GM23338 (cell line): Measurements from ENCODE around the gene EDEM1. TPM values are rescaled to one million over a fixed set of nuclear protein-coding genes. Genes with fewer than 3 reads are reported as not detected.

Source experiments
- ATAC-seq: fragments of 200-7000 bp; cut with Tn5 transposase; 3 replicates; pipeline ENCODE4 v1.9.1; 2020
- DNase-seq: peaks from one replicate; pipeline ENCODE4 v3.0.0-alpha.2; 2015; ENCODE audit warnings: low spot score
- H2AFZ ChIP-seq: fragments of 200-600 bp; sonication (generic); 2 replicates; pipeline ENCODE4 v1.8.0; 2016; ENCODE audit warnings: antibody characterized with exemption, mild to moderate bottlenecking, moderate library complexity
- H3F3A ChIP-seq: fragments of 200-600 bp; sonication (generic); replicated peaks from 2 replicates; pipeline ENCODE4 v1.8.0; 2017; ENCODE audit warnings: antibody characterized with exemption, mixed run types, low read depth
- H3K27ac ChIP-seq: fragments of 200-600 bp; sonication (generic); 2 replicates; pipeline ENCODE4 v1.6.1; 2016; ENCODE audit warnings: low read depth
- H3K27me3 ChIP-seq: fragments of 200-600 bp; sonication (generic); 2 replicates; pipeline ENCODE4 v1.8.0; 2016; ENCODE audit warnings: mild to moderate bottlenecking, mixed run types, moderate library complexity; ENCODE audit not compliant: insufficient read depth
- H3K36me3 ChIP-seq: fragments of 200-600 bp; sonication (generic); 2 replicates; pipeline ENCODE4 v1.8.0; 2016; ENCODE audit warnings: mild to moderate bottlenecking; ENCODE audit not compliant: insufficient read depth
- H3K4me1 ChIP-seq: fragments of 200-600 bp; sonication (generic); 2 replicates; pipeline ENCODE4 v1.8.0; 2016; ENCODE audit warnings: mild to moderate bottlenecking, moderate library complexity; ENCODE audit not compliant: insufficient read depth
- H3K4me2 ChIP-seq: fragments of 200-600 bp; sonication (generic); 2 replicates; pipeline ENCODE4 v1.7.1; 2017; ENCODE audit warnings: mixed run types
- H3K4me3 ChIP-seq: fragments of 200-600 bp; sonication (generic); 2 replicates; pipeline ENCODE4 v1.6.1; 2016; ENCODE audit warnings: mixed run types
- H3K79me2 ChIP-seq: fragments of 200-600 bp; sonication (generic); replicated peaks from 2 replicates; pipeline ENCODE4 v1.8.0; 2017; ENCODE audit warnings: mild to moderate bottlenecking; ENCODE audit not compliant: insufficient read depth
- H3K9me2 ChIP-seq: fragments of 200-600 bp; sonication (generic); 2 replicates; pipeline ENCODE4 v1.8.0; 2017; ENCODE audit not compliant: insufficient read depth
- H4K20me1 ChIP-seq: fragments of 200-600 bp; sonication (generic); replicated peaks from 2 replicates; pipeline ENCODE4 v1.8.0; 2017; ENCODE audit warnings: mild to moderate bottlenecking; ENCODE audit not compliant: insufficient read depth
- H3K27ac Mint-ChIP-seq: 2 replicates; pipeline ENCODE4 v1.8.0; 2020; ENCODE audit warnings: inconsistent platforms, mild to moderate bottlenecking, moderate library complexity, mixed read lengths
- H3K27me3 Mint-ChIP-seq: 3 replicates; pipeline ENCODE4 v1.8.0; 2022; ENCODE audit warnings: low read depth, mild to moderate bottlenecking, moderate library complexity, mixed read lengths, inconsistent platforms; ENCODE audit not compliant: insufficient read depth, poor library complexity
- H3K36me3 Mint-ChIP-seq: 3 replicates; pipeline ENCODE4 v1.8.0; 2021; ENCODE audit warnings: low read depth, mild to moderate bottlenecking, inconsistent platforms, moderate library complexity, mixed read lengths
- H3K4me1 Mint-ChIP-seq: 3 replicates; pipeline ENCODE4 v1.8.0; 2020; ENCODE audit warnings: mild to moderate bottlenecking, inconsistent platforms, mixed read lengths
- H3K4me3 Mint-ChIP-seq: 3 replicates; pipeline ENCODE4 v1.8.0; 2021; ENCODE audit warnings: moderate library complexity, mild to moderate bottlenecking, inconsistent platforms, mixed read lengths
- H3K9me3 Mint-ChIP-seq: 3 replicates; pipeline ENCODE4 v1.8.0; 2020; ENCODE audit warnings: moderate library complexity, mild to moderate bottlenecking, inconsistent platforms, mixed read lengths
- CREB1 ChIP-seq: fragments of 250-450 bp; sonication (Bioruptor Pico); IDR thresholded peaks from 2 replicates; pipeline ENCODE4 v1.5.0; 2020; ENCODE audit warnings: low read depth, mild to moderate bottlenecking, moderate library complexity
- EZH2 ChIP-seq: fragments of 200-600 bp; sonication (generic); IDR thresholded peaks from one replicate; pipeline ENCODE4 v1.8.0; 2017; ENCODE audit warnings: antibody characterized with exemption, mild to moderate bottlenecking, low read depth; ENCODE audit not compliant: unreplicated experiment
- JUNB ChIP-seq: IDR thresholded peaks from one replicate; pipeline ENCODE4 v1.6.1; 2016; ENCODE audit warnings: antibody characterized with exemption; ENCODE audit not compliant: unreplicated experiment
- ZNF114 ChIP-seq: fragments of 250-450 bp; sonication (Bioruptor Pico); IDR thresholded peaks from 2 replicates; pipeline ENCODE4 v1.5.0; 2020; ENCODE audit warnings: mild to moderate bottlenecking, moderate library complexity
- ZNF331 ChIP-seq: fragments of 250-450 bp; sonication (Bioruptor Pico); IDR thresholded peaks from 2 replicates; pipeline ENCODE4 v1.5.0; 2020; ENCODE audit warnings: low read depth, mild to moderate bottlenecking, moderate library complexity
- polyA plus RNA-seq: library from polyadenylated mRNA; unstranded; fragments of >200 nt; fragmentation: Nextera tagmentation; extraction: Ambion mirVana; gene quantifications from 2 replicates; pipeline ENCODE4 v1.2.1, GENCODE V29; 2016
- total RNA-seq: library from RNA; depleted of rRNA; stranded (reverse); fragments of >200 nt; shearing (Covaris generic); gene quantifications from 2 replicates; pipeline ENCODE4 v1.2.3, GENCODE V29; 2014

Gene EDEM1
- total and polyA plus RNA-seq, 2 experiments from 2014 or later, result 2.2 to 36.7 TPM

GRCh38 chr3:5213574-5213966 is 26.1 kb downstream of the EDEM1 start:
- Histone ChIP-seq H3K4me3 (no peak overlapping the region), H4K20me1 (no peaks in the 10 kb centered on the region; the same call in 1 of the 2 replicates), H3K4me2 (peak overlapping the region; percentile 57), H3K36me3 (peaks cover 22% of the 10 kb centered on the region), H3K4me1 (peaks cover 15% of the 10 kb centered on the region), H3K27me3 (no peaks in the 10 kb centered on the region), H2AFZ (no peak overlapping the region), H3K27ac (no peak overlapping the region; the same call in 1 of the 2 replicates), H3F3A (no peaks in the 10 kb centered on the region), H3K79me2 (no peaks in the 10 kb centered on the region), H3K9me2 (no peaks in the 10 kb centered on the region)
- H3K27ac Mint-ChIP-seq, result peak overlapping the region; percentile 92
- H3K9me3 Mint-ChIP-seq, result no peaks in the 10 kb centered on the region; the same call in 2 of the 3 replicates
- H3K36me3 Mint-ChIP-seq, result peaks cover 87% of the 10 kb centered on the region
- TF ChIP-seq CREB1 (CRISPR knock-in tag) (peak; percentile 21; the same call in 1 of the 2 replicates), EZH2 (no peak)
- H3K27me3 Mint-ChIP-seq, result peaks cover 8% of the 10 kb centered on the region
- ATAC-seq (peak; percentile 96), DNase-seq (peak; percentile 57)
- peak overlapping the region; percentile 19; the same call in 1 of the 3 replicates for H3K4me3 Mint-ChIP-seq
- H3K4me1 Mint-ChIP-seq, result peaks cover 62% of the 10 kb centered on the region

GRCh38 chr3:5214352-5214751 is 26.8 kb downstream of the EDEM1 start:
- Mint-ChIP-seq H3K4me1 (peaks cover 70% of the 10 kb centered on the region), H3K36me3 (peaks cover 80% of the 10 kb centered on the region), H3K27me3 (peaks cover 8% of the 10 kb centered on the region), H3K4me3 (no peak overlapping the region), H3K9me3 (no peaks in the 10 kb centered on the region; the same call in 2 of the 3 replicates), H3K27ac (peak overlapping the region; percentile 55; the same call in 1 of the 2 replicates)
- peaks cover 23% of the 10 kb centered on the region for H3K4me1 ChIP-seq
- ATAC-seq (no peak), DNase-seq (no peak)
- H3K9me2 ChIP-seq, result no peaks in the 10 kb centered on the region
- no peak overlapping the region for H2AFZ ChIP-seq
- H3K27me3 ChIP-seq, result no peaks in the 10 kb centered on the region
- H3K79me2 ChIP-seq, result no peaks in the 10 kb centered on the region
- H3K4me2 ChIP-seq, result no peak overlapping the region; the same call in 1 of the 2 replicates
- H3K27ac ChIP-seq, result no peak overlapping the region
- H3K4me3 ChIP-seq, result no peak overlapping the region
- no peak for TF ChIP-seq EZH2
- TF ChIP-seq ZNF114, result no peak
- H4K20me1 ChIP-seq, result no peaks in the 10 kb centered on the region; the same call in 1 of the 2 replicates
- peaks cover 20% of the 10 kb centered on the region for H3K36me3 ChIP-seq
- H3F3A ChIP-seq, result no peaks in the 10 kb centered on the region

GRCh38 chr3:5217824-5218595 is 30.5 kb downstream of the EDEM1 start:
- no peaks in the 10 kb centered on the region; the same call in 1 of the 2 replicates for H4K20me1 ChIP-seq
- Mint-ChIP-seq H3K9me3 (no peaks in the 10 kb centered on the region; the same call in 2 of the 3 replicates), H3K36me3 (peaks cover 52% of the 10 kb centered on the region), H3K27me3 (peaks cover 10% of the 10 kb centered on the region), H3K4me3 (no peak overlapping the region), H3K4me1 (peaks cover 71% of the 10 kb centered on the region), H3K27ac (peak overlapping the region; percentile 80)
- peaks cover 11% of the 10 kb centered on the region; the same call in 1 of the 2 replicates for H3K36me3 ChIP-seq
- H3K27ac ChIP-seq, result peak overlapping the region; percentile 39; the same call in 1 of the 2 replicates
- ATAC-seq, result no peak
- H2AFZ ChIP-seq, result no peak overlapping the region
- TF ChIP-seq JUNB (no peak), ZNF331 (CRISPR knock-in tag) (no peak)
- H3F3A ChIP-seq, result no peaks in the 10 kb centered on the region
- H3K4me2 ChIP-seq, result no peak overlapping the region
- H3K27me3 ChIP-seq, result no peaks in the 10 kb centered on the region
- peaks cover 25% of the 10 kb centered on the region for H3K4me1 ChIP-seq
- no peaks in the 10 kb centered on the region for H3K9me2 ChIP-seq
- H3K4me3 ChIP-seq, result no peak overlapping the region
- no peak for DNase-seq
- H3K79me2 ChIP-seq, result no peaks in the 10 kb centered on the region
